ENCODE results near the gene BICD1.
A peak's percentile ranks its signal among the peaks of the same experiment; 100 is the strongest.

BICD1 gene

GRCh38 chr12:32198555-32198954 lies 91.9 kb downstream of the BICD1 start:
- DNase-seq (ENCODE audit: low spot score): peak; percentile 70
- no peak for TF ChIP-seq CTCF (conservative IDR thresholded peaks at IDR 0.05; ENCODE audit: low read depth)
- H3K27ac ChIP-seq: no peak overlapping the region
- POLR2A ChIA-PET (ENCODE audit: low non-redundant PET): interaction anchor here (0.6 kb wide), 1 partner anchor 657 kb away, joined by 5 read pairs; no protein-coding TSS in a partner anchor
- CTCF ChIA-PET: interaction anchor here (0.6 to 1.0 kb wide), 2 partner anchors 25 to 138 kb away, joined by 3 to 4 read pairs; no protein-coding TSS in a partner anchor

- ChIA-PET CTCF (no interaction called here), POLR2A (ENCODE audit: low non-redundant PET) (no interaction called here)
- H3K27ac ChIP-seq: no peak overlapping the region
- no peak for TF ChIP-seq CTCF (conservative IDR thresholded peaks at IDR 0.05; ENCODE audit: low read depth)
- DNase-seq (ENCODE audit: low spot score): no peak
Measured at GRCh38 chr12:32201096-32201495, 94.4 kb downstream of the BICD1 start.

- POLR2A ChIA-PET (ENCODE audit: low non-redundant PET): no interaction called here
- no peak for DNase-seq (ENCODE audit: low spot score)
- CTCF ChIA-PET: no interaction called here
- H3K27ac ChIP-seq: no peak overlapping the region
- no peak for TF ChIP-seq CTCF (conservative IDR thresholded peaks at IDR 0.05; ENCODE audit: low read depth)
Measured at GRCh38 chr12:32201976-32202375, 95.3 kb downstream of the BICD1 start.

GRCh38 chr12:32205731-32206130 lies 99.1 kb downstream of the BICD1 start:
- ChIA-PET POLR2A (ENCODE audit: low non-redundant PET) (no interaction called here), CTCF (no interaction called here)
- TF ChIP-seq CTCF (conservative IDR thresholded peaks at IDR 0.05; ENCODE audit: low read depth): no peak
- no peak overlapping the region for H3K27ac ChIP-seq
- DNase-seq (ENCODE audit: low spot score): no peak

- TF ChIP-seq CTCF (conservative IDR thresholded peaks at IDR 0.05; ENCODE audit: low read depth): no peak
- ChIA-PET POLR2A (ENCODE audit: low non-redundant PET) (no interaction called here), CTCF (no interaction called here)
- H3K27ac ChIP-seq: no peak overlapping the region
- no peak for DNase-seq (ENCODE audit: low spot score)
Measured at GRCh38 chr12:32208355-32208754, 101.7 kb downstream of the BICD1 start.

- POLR2A ChIA-PET (ENCODE audit: low non-redundant PET): no interaction called here
- CTCF ChIA-PET: no interaction called here
- no peak for TF ChIP-seq CTCF (conservative IDR thresholded peaks at IDR 0.05; ENCODE audit: low read depth)
- no peak for DNase-seq (ENCODE audit: low spot score)
- H3K27ac ChIP-seq: no peak overlapping the region
Measured at GRCh38 chr12:32211066-32211899, 104.6 kb downstream of the BICD1 start.
